HepG2 (cell line): Measurements from ENCODE around the gene GNB1. TPM values are rescaled to one million over a fixed set of nuclear protein-coding genes. Genes with fewer than 3 reads are reported as not detected.

Source experiments
- BRCA1 ChIP-seq: sonication (generic); formaldehyde crosslinking; IDR thresholded peaks from 2 replicates; pipeline ENCODE4 v1.4.0; 2020; ENCODE audit warnings: missing genetic modification reagents
- CAMTA2 ChIP-seq: sonication (generic); formaldehyde crosslinking; IDR thresholded peaks from 2 replicates; pipeline ENCODE4 v1.4.0; 2020; ENCODE audit warnings: mild to moderate bottlenecking, missing genetic modification reagents, borderline replicate concordance
- CCDC6 ChIP-seq: sonication (generic); formaldehyde crosslinking; IDR thresholded peaks from 2 replicates; pipeline ENCODE4 v1.8.1; 2022; ENCODE audit warnings: mild to moderate bottlenecking, missing genetic modification reagents, moderate library complexity
- FOXK2 ChIP-seq: fragments of 450-650 bp; IDR thresholded peaks from 2 replicates; pipeline ENCODE4 v1.6.1; 2016
- GATA4 ChIP-seq: sonication (generic); IDR thresholded peaks from 2 replicates; pipeline ENCODE4 v1.6.1; 2016; ENCODE audit warnings: antibody characterized with exemption, low read depth, borderline replicate concordance
- HDAC2 ChIP-seq: sonication (generic); formaldehyde crosslinking; IDR thresholded peaks from 2 replicates; pipeline ENCODE4 v1.4.0; 2020; ENCODE audit warnings: missing genetic modification reagents
- HIVEP1 ChIP-seq: sonication (generic); formaldehyde crosslinking; IDR thresholded peaks from 2 replicates; pipeline ENCODE4 v1.4.0; 2020; ENCODE audit warnings: mild to moderate bottlenecking, missing genetic modification reagents
- KAT8 ChIP-seq: IDR thresholded peaks from 2 replicates; pipeline ENCODE4 v1.6.1; 2016; ENCODE audit warnings: missing genetic modification reagents, missing compliant biosample characterization
- KDM5B ChIP-seq: sonication (generic); formaldehyde crosslinking; IDR thresholded peaks from 2 replicates; pipeline ENCODE4 v1.4.0; 2020; ENCODE audit warnings: missing genetic modification reagents, mild to moderate bottlenecking, borderline replicate concordance
- KLF13 ChIP-seq: sonication (generic); formaldehyde crosslinking; IDR thresholded peaks from 2 replicates; pipeline ENCODE4 v1.4.0; 2020; ENCODE audit warnings: mild to moderate bottlenecking, missing genetic modification reagents
- NFYC ChIP-seq: IDR thresholded peaks from 2 replicates; pipeline ENCODE4 v1.6.1; 2016; ENCODE audit warnings: missing genetic modification reagents, missing compliant biosample characterization
- PRMT3 ChIP-seq: sonication (generic); formaldehyde crosslinking; IDR thresholded peaks from 2 replicates; pipeline ENCODE4 v1.8.1; 2022; ENCODE audit warnings: low read depth, mild to moderate bottlenecking, moderate library complexity, missing genetic modification reagents, borderline replicate concordance
- SIX4 ChIP-seq: sonication (generic); formaldehyde crosslinking; IDR thresholded peaks from 2 replicates; pipeline ENCODE4 v1.4.0; 2020; ENCODE audit warnings: missing genetic modification reagents
- SKI ChIP-seq: fragments of 450-650 bp; IDR thresholded peaks from one replicate; pipeline ENCODE4 v1.6.1; 2018; ENCODE audit warnings: mild to moderate bottlenecking; ENCODE audit not compliant: partially characterized antibody
- TBL1XR1 ChIP-seq: fragments of 150-350 bp; IDR thresholded peaks from 2 replicates; pipeline ENCODE4 v1.6.1; 2014; ENCODE audit warnings: borderline replicate concordance, low read length; ENCODE audit not compliant: partially characterized antibody
- TCF7L2 ChIP-seq: IDR thresholded peaks from 2 replicates; pipeline ENCODE4 v1.6.1; 2011; ENCODE audit warnings: mild to moderate bottlenecking, low read depth, low read length, moderate library complexity
- TOPORS ChIP-seq: sonication (generic); formaldehyde crosslinking; IDR thresholded peaks from 2 replicates; pipeline ENCODE4 v1.8.0; 2023; ENCODE audit warnings: mild to moderate bottlenecking, missing genetic modification reagents
- ZBTB3 ChIP-seq: sonication (generic); formaldehyde crosslinking; IDR thresholded peaks from 2 replicates; pipeline ENCODE4 v1.4.0; 2020; ENCODE audit warnings: low read depth, mild to moderate bottlenecking, moderate library complexity, missing genetic modification reagents, borderline replicate concordance
- ZNF260 ChIP-seq: sonication (generic); formaldehyde crosslinking; IDR thresholded peaks from 2 replicates; pipeline ENCODE4 v1.4.0; 2020; ENCODE audit warnings: missing genetic modification reagents, low read depth, mild to moderate bottlenecking, borderline replicate concordance
- ZNF331 ChIP-seq: sonication (generic); formaldehyde crosslinking; IDR thresholded peaks from 2 replicates; pipeline ENCODE4 v1.4.0; 2020; ENCODE audit warnings: missing genetic modification reagents
- ZNF564 ChIP-seq: sonication (generic); formaldehyde crosslinking; IDR thresholded peaks from 2 replicates; pipeline ENCODE4 v1.8.1; 2023; ENCODE audit warnings: mild to moderate bottlenecking, missing genetic modification reagents
- ZNF780A ChIP-seq: sonication (generic); formaldehyde crosslinking; IDR thresholded peaks from 2 replicates; pipeline ENCODE4 v1.8.0; 2022; ENCODE audit warnings: mild to moderate bottlenecking, missing genetic modification reagents, moderate library complexity
- ZNF781 ChIP-seq: sonication (generic); formaldehyde crosslinking; IDR thresholded peaks from 2 replicates; pipeline ENCODE4 v1.5.1; 2020; ENCODE audit warnings: borderline replicate concordance, mild to moderate bottlenecking, missing genetic modification reagents; ENCODE audit errors: not compliant biosample characterization
- polyA plus RNA-seq, 8 experiments: library from polyadenylated mRNA; depleted of rRNA in 3 of 8; stranded (reverse) in 7 of 8; unstranded in 1 of 8; fragments of >200 nt; fragmentation: Illumina TruSeq in 4 of 8; extraction: Trizol in 4 of 8; gene quantifications; 2 replicates each; pipeline versions ENCODE4 v1.2.1 to v1.2.3, GENCODE V29; 2011 to 2016; ENCODE audit warnings: low read depth in 4 of 8, missing spikeins in 1 of 8, mixed read lengths in 1 of 8; ENCODE audit not compliant: insufficient read depth in 1 of 8
- total RNA-seq, 5 experiments: library from RNA; depleted of rRNA; stranded (reverse); fragments of >200 nt; fragmentation: Illumina TruSeq; extraction: Trizol; gene quantifications; 2 replicates each; pipeline ENCODE4 v1.2.3, GENCODE V29; 2016; ENCODE audit warnings: low read depth in 1 of 5
- TF ChIP-seq, protein P1 (sequence below): sonication (generic); formaldehyde crosslinking; IDR thresholded peaks from 2 replicates; pipeline ENCODE4 v1.4.0; 2020; ENCODE audit warnings: mild to moderate bottlenecking, missing genetic modification reagents
- TF ChIP-seq, protein P2 (sequence below): sonication (generic); formaldehyde crosslinking; conservative IDR thresholded peaks from 2 replicates; pipeline ENCODE4 v1.8.0; 2022; ENCODE audit warnings: mild to moderate bottlenecking, moderate library complexity, missing genetic modification reagents
- TF ChIP-seq, protein P3 (sequence below): sonication (generic); formaldehyde crosslinking; IDR thresholded peaks from 2 replicates; pipeline ENCODE4 v1.4.0; 2020; ENCODE audit warnings: mild to moderate bottlenecking, missing genetic modification reagents

Gene GNB1
- total and polyA plus RNA-seq, 2 of the 13 experiments (the other 11 are each of a cell fraction or from before 2014, with no cell fraction given): 66.2 to 327 TPM

DNA sequence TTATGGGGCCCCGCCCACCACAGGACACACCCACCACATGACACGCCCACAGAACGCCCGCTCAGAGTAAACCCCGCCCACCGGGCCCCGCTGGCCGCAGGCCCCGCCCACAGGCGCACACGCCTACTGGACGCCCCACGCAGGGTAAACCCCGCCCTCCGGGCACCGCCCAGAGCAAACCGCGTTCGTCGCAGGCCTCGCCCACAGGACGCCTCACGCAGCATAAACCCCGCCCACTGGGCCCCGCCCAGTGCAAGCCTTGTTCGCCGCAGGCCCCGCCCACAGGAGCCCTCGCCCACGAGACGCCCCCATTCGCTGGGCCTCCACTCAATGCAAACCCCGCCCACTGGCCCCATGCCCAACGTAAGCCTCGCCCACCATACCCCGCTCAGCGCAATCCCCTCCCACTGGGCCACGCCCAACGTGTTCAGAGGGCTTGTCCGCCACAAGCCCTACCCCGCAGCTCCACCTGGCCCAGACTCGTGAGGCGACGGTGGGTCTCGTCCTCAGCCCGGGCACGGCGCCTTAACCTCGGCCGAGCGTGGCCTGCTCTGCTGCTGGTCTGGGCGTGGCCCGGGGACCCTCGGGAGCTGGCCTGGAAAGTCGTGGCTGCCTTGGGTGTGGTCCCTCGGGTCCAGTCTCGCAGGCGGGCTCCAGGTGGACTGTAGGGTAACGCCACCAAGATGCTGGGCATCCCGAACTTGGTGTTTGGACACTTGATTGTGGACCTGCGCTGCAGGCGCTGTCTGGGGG lies 28.6 kb upstream of the GNB1 start (continued):
- no peak for TF ChIP-seq PRMT3 (CRISPR knock-in tag)
- TF ChIP-seq SIX4: no peak
- TF ChIP-seq KAT8 (CRISPR knock-in tag): 0 out of 2 replicates have a peak, but pooled peaks have one; percentile 48
- TF ChIP-seq, protein P1, sequence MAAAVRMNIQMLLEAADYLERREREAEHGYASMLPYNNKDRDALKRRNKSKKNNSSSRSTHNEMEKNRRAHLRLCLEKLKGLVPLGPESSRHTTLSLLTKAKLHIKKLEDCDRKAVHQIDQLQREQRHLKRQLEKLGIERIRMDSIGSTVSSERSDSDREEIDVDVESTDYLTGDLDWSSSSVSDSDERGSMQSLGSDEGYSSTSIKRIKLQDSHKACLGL (CRISPR knock-in tag): peak; percentile 75
- peak; percentile 91 for TF ChIP-seq KDM5B (CRISPR knock-in tag)
- 0 out of 2 replicates have a peak, but pooled peaks have one; percentile 42 for TF ChIP-seq GATA4
- TF ChIP-seq CAMTA2 (CRISPR knock-in tag): 0 out of 2 replicates have a peak, but pooled peaks have one; percentile 35
- TF ChIP-seq SKI: no peak
- TF ChIP-seq NFYC: peak; percentile 43
- TF ChIP-seq ZNF564: no peak
- TF ChIP-seq, protein P2, sequence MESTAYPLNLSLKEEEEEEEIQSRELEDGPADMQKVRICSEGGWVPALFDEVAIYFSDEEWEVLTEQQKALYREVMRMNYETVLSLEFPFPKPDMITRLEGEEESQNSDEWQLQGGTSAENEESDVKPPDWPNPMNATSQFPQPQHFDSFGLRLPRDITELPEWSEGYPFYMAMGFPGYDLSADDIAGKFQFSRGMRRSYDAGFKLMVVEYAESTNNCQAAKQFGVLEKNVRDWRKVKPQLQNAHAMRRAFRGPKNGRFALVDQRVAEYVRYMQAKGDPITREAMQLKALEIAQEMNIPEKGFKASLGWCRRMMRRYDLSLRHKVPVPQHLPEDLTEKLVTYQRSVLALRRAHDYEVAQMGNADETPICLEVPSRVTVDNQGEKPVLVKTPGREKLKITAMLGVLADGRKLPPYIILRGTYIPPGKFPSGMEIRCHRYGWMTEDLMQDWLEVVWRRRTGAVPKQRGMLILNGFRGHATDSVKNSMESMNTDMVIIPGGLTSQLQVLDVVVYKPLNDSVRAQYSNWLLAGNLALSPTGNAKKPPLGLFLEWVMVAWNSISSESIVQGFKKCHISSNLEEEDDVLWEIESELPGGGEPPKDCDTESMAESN: 0 out of 2 replicates have a peak, but pooled peaks have one; percentile 49
- peak; percentile 50; the same call in 1 of the 2 replicates for TF ChIP-seq ZNF331
- TF ChIP-seq ZNF260 (CRISPR knock-in tag): no peak
- TF ChIP-seq BRCA1: no peak; the same call in 1 of the 2 replicates
- TF ChIP-seq ZBTB3 (CRISPR knock-in tag): no peak
- no peak for TF ChIP-seq TBL1XR1
- peak; percentile 54 for TF ChIP-seq HDAC2 (CRISPR knock-in tag)
- no peak for TF ChIP-seq TOPORS
- no peak for TF ChIP-seq TCF7L2
- TF ChIP-seq ZNF781 (CRISPR knock-in tag): no peak
- TF ChIP-seq, protein P3, sequence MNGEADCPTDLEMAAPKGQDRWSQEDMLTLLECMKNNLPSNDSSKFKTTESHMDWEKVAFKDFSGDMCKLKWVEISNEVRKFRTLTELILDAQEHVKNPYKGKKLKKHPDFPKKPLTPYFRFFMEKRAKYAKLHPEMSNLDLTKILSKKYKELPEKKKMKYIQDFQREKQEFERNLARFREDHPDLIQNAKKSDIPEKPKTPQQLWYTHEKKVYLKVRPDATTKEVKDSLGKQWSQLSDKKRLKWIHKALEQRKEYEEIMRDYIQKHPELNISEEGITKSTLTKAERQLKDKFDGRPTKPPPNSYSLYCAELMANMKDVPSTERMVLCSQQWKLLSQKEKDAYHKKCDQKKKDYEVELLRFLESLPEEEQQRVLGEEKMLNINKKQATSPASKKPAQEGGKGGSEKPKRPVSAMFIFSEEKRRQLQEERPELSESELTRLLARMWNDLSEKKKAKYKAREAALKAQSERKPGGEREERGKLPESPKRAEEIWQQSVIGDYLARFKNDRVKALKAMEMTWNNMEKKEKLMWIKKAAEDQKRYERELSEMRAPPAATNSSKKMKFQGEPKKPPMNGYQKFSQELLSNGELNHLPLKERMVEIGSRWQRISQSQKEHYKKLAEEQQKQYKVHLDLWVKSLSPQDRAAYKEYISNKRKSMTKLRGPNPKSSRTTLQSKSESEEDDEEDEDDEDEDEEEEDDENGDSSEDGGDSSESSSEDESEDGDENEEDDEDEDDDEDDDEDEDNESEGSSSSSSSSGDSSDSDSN (CRISPR knock-in tag): peak; percentile 54; the same call in 1 of the 2 replicates
- TF ChIP-seq KLF13 (CRISPR knock-in tag): 0 out of 2 replicates have a peak, but pooled peaks have one; percentile 58
- peak; percentile 87 for TF ChIP-seq HIVEP1 (CRISPR knock-in tag)
- TF ChIP-seq CCDC6 (CRISPR knock-in tag): no peak
- TF ChIP-seq ZNF780A (CRISPR knock-in tag): no peak
- peak; percentile 21; the same call in 1 of the 2 replicates for TF ChIP-seq FOXK2
